Neutrophil (primary cell): ENCODE results near the gene INPP5A.

Experiments used
- H3K27ac ChIP-seq: fragments of 200-600 bp; sonication (generic); 2 replicates; pipeline ENCODE4 v1.5.1; 2016; ENCODE audit warnings: mild to moderate bottlenecking, moderate library complexity
- H3K27me3 ChIP-seq: fragments of 200-600 bp; sonication (generic); 2 replicates; pipeline ENCODE4 v1.6.0; 2016; ENCODE audit warnings: mild to moderate bottlenecking
- H3K36me3 ChIP-seq: fragments of 200-600 bp; sonication (generic); 2 replicates; pipeline ENCODE4 v1.5.1; 2017
- H3K4me1 ChIP-seq, 2 experiments: fragments of 200-600 bp in 1 of 2; sonication (generic) in 1 of 2; 1 replicate in 1 of 2; 2 replicates in 1 of 2; pipeline versions ENCODE4 v1.5.1 to v1.6.1; 2013 to 2016; ENCODE audit warnings: low read depth in 1 of 2, low read length in 1 of 2, mild to moderate bottlenecking in 1 of 2, moderate library complexity in 1 of 2; ENCODE audit not compliant: control insufficient read depth in 1 of 2, insufficient read depth in 1 of 2
- H3K4me3 ChIP-seq, 2 experiments: fragments of 200-600 bp in 1 of 2; sonication (generic) in 1 of 2; 1 replicate in 1 of 2; 2 replicates in 1 of 2; pipeline ENCODE4 v1.5.1; 2013 to 2016; ENCODE audit warnings: low read depth in 1 of 2, low read length in 1 of 2, mild to moderate bottlenecking in 1 of 2, moderate library complexity in 1 of 2
- H3K9me3 ChIP-seq: fragments of 200-600 bp; sonication (generic); 2 replicates; pipeline ENCODE4 v1.5.1; 2016
- TF ChIP-seq, protein P1 (sequence below): fragments of 200-600 bp; sonication (generic); IDR thresholded peaks from 2 replicates; pipeline ENCODE4 v1.5.1; 2016; ENCODE audit warnings: antibody characterized with exemption

INPP5A gene

DNA sequence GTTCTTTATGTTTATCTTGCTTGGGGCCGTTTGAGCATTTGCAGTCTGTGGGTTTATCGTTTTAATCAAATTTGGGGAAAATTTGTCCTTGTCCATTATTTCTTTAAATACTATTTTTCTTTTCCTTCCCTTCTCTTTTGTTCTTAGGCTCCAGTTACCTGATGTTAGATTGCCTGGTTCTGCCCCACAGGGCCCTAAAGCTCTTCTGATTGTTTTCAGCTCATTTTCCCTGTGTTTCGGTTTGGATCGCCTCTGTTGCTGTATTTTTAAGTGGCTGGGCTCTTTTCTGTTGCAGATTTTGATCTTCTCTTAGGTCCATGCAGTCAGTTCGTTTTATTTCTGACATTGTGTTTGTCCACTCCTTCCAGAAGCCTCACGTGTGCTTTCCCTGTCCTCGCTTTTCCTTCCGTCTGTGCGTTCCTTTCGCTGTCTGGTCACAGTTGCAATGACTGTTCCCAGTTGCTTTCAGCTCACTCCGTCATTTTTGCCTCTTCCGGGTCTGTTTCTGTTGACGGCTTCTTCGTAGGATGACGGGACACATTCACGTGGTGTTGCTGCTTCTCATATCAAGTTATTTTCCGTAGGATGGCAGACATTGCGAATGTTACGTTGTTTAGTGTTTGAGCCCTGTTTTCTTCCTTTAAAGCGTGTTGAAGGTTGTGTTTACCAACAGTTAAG is 111.4 kb downstream of the INPP5A start:
- Histone ChIP-seq H3K36me3 (peaks cover 74% of the 10 kb centered on the region), H3K9me3 (no peaks in the 10 kb centered on the region), H3K27me3 (no peaks in the 10 kb centered on the region), H3K27ac (no peak overlapping the region), H3K4me3 (no peak overlapping the region), H3K4me1 (no peaks in the 10 kb centered on the region)
- TF ChIP-seq, protein P1, sequence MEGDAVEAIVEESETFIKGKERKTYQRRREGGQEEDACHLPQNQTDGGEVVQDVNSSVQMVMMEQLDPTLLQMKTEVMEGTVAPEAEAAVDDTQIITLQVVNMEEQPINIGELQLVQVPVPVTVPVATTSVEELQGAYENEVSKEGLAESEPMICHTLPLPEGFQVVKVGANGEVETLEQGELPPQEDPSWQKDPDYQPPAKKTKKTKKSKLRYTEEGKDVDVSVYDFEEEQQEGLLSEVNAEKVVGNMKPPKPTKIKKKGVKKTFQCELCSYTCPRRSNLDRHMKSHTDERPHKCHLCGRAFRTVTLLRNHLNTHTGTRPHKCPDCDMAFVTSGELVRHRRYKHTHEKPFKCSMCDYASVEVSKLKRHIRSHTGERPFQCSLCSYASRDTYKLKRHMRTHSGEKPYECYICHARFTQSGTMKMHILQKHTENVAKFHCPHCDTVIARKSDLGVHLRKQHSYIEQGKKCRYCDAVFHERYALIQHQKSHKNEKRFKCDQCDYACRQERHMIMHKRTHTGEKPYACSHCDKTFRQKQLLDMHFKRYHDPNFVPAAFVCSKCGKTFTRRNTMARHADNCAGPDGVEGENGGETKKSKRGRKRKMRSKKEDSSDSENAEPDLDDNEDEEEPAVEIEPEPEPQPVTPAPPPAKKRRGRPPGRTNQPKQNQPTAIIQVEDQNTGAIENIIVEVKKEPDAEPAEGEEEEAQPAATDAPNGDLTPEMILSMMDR = no peak

DNA sequence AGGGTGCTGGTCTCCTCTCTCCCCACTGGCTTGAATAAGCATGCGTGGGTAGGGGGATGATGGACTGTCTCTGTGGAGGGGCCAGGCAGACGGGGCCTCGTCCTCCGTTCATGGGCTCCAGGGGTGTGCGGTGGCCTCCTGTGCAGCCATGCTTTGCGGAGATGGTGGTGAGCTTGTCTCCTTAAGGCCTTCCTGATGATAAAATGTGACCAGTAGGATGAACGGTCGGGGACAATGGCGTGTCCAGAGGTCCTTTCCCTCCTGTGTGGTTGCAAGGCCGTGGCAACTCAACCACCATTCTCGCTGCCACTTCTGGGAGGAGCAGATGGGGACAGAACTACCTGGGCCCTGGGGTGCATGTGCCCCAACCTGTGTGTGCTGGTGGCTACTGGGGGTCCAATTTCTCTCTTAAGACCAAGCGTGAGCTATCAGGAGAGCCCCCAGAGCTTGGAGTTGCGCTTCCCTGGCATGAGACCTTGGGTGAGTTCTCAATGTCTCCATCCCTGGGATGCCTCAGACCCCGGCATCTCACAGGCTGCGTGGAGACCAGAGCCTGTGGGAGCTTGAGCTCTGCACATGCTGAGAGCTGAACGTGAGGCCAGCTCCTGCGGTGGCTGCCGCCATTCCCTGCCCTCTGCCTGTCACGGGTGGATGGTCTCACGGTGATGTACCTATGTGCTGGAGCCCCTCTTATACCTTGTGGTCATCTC is 112.2 kb downstream of the INPP5A start:
- Histone ChIP-seq H3K27me3 (no peaks in the 10 kb centered on the region), H3K4me3 (no peak overlapping the region), H3K9me3 (no peaks in the 10 kb centered on the region), H3K36me3 (peaks cover 78% of the 10 kb centered on the region), H3K4me1 (no peaks in the 10 kb centered on the region), H3K27ac (no peak overlapping the region)
- TF ChIP-seq, protein P1 = no peak

- no peak overlapping the region for H3K4me3 ChIP-seq
- H3K4me1 ChIP-seq = no peaks in the 10 kb centered on the region
- no peaks in the 10 kb centered on the region for H3K27me3 ChIP-seq
- H3K27ac ChIP-seq = no peak overlapping the region
- TF ChIP-seq, protein P1 = no peak
- H3K36me3 ChIP-seq = peaks cover 82% of the 10 kb centered on the region
- H3K9me3 ChIP-seq = no peaks in the 10 kb centered on the region
These were observed 113.1 kb downstream of the INPP5A start for GRCh38 chr10:132650611-132651250.

GRCh38 chr10:132651511-132652029 is 114.0 kb downstream of the INPP5A start:
- Histone ChIP-seq H3K27ac (no peak overlapping the region), H3K4me1 (no peaks in the 10 kb centered on the region), H3K27me3 (no peaks in the 10 kb centered on the region), H3K4me3 (no peak overlapping the region), H3K36me3 (peaks cover 82% of the 10 kb centered on the region), H3K9me3 (no peaks in the 10 kb centered on the region)
- TF ChIP-seq, protein P1 = no peak

DNA sequence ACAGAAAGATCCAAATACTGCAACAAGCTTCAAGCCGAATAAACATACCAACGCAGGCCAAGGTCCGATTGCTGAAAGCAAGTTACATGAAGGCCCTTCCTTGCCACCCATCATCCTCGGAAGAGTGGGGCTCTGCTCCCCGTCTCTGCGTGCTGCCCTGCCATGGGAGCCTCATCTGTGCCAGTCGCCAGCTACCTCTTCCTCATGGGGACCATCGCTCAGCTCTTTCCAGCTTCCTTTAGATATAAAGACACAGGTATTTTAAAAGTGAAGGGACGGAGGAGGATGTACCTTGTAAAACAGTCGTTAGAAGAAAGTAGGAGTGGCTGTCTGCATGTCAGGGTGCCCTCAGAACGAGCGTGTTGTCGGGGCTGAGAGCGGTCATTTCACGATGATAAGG is 114.9 kb downstream of the INPP5A start:
- Histone ChIP-seq H3K36me3 (peaks cover 82% of the 10 kb centered on the region), H3K9me3 (no peaks in the 10 kb centered on the region), H3K4me3 (no peak overlapping the region), H3K27me3 (no peaks in the 10 kb centered on the region), H3K4me1 (no peaks in the 10 kb centered on the region), H3K27ac (no peak overlapping the region)
- TF ChIP-seq, protein P1 = no peak
